AG04450 (cell line): ENCODE measurements around the gene PDE5A. TPM values are rescaled to one million over a fixed set of nuclear protein-coding genes. Genes with fewer than 3 reads are reported as not detected.
"Not testable (repeated sequence)": the region's sequence is repeated elsewhere in the genome, so short reads cannot be mapped to it uniquely, and the experiment has no call there.

Source experiments
- CTCF ChIA-PET: fragments of 300-600, 350-600 bp; formaldehyde crosslinking; extraction: SDS; loops from one replicate; lab custom pipeline; 2022; ENCODE audit warnings: antibody characterized with exemption, inconsistent platforms; lab: Charles Lee
- POLR2A ChIA-PET: fragments of 350-600 bp; formaldehyde crosslinking; extraction: SDS; loops from one replicate; lab custom pipeline; 2021; ENCODE audit warnings: antibody characterized with exemption, inconsistent platforms; lab: Yijun Ruan, JAX
- DNase-seq: peaks from one replicate; pipeline ENCODE4 v3.0.0-alpha.2; 2011; ENCODE audit warnings: low read depth, low spot score
- H3K27ac ChIP-seq: one replicate; pipeline ENCODE4 v1.5.1; 2012; ENCODE audit warnings: low read depth, low read length, control low read depth
- H3K27me3 ChIP-seq: one replicate; pipeline ENCODE4 v1.6.0; 2012; ENCODE audit warnings: low read length; ENCODE audit not compliant: control insufficient read depth, insufficient read depth
- H3K4me3 ChIP-seq: 2 replicates; pipeline ENCODE4 v1.5.1; 2011; ENCODE audit warnings: mild to moderate bottlenecking, low read depth, low read length, control low read depth
- H3K9me3 ChIP-seq: 2 replicates; pipeline ENCODE4 v1.5.1; 2012; ENCODE audit warnings: low read length; ENCODE audit not compliant: control insufficient read depth, insufficient read depth
- CTCF ChIP-seq: IDR thresholded peaks from 2 replicates; pipeline ENCODE4 v1.5.1; 2011; ENCODE audit warnings: low read depth, low read length, control low read depth, inconsistent platforms
- polyA plus RNA-seq: library from polyadenylated mRNA; depleted of rRNA; stranded (reverse); fragments of >200 nt; gene quantifications from 2 replicates; pipeline ENCODE4 v1.2.3, GENCODE V29; 2011

PDE5A gene
- polyA plus RNA-seq, 1 experiment, result 489 TPM

GRCh38 chr4:119647558-119647957 is 19.0 kb upstream of the PDE5A start:
- Histone ChIP-seq H3K4me3 (no peak overlapping the region), H3K27me3 (no peaks in the 10 kb centered on the region), H3K27ac (no peak overlapping the region), H3K9me3 (no peaks in the 10 kb centered on the region)
- DNase-seq, result no peak
- no peak for TF ChIP-seq CTCF
- POLR2A ChIA-PET, result no interaction called here
- CTCF ChIA-PET, result no interaction called here

DNA sequence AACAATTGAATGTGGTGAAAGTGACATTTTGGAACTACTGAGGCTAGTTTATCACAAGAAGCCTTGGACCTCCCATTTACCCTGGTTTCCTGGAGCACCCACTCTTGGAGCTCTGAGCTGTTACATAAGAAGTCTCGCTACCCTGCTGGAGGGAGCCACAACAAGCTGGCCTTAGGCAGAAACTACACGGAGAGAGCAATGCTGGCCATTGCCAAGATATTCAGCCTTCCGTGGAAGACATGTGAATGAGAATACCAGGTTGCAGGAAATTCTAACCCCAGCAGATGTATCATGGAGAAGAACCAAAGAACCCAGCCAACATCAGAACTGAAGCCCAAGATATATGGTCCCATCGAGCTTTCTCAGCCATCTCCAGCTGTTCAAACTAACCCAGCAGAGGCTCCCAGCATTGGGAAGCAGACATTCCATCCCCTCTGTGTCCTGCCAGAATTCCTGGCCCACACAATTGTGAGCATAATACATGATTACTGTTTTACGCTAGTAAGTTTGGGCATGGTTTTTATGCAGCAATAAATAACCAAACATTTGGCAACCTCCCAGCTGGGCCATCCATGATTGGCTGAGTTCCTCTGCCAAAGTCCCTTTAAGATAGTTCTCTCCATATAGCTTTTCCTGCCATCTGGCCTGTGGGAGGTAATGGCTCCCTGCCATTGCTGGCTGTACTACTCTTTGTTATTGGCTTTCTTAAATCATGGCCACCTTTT is 17.9 kb upstream of the PDE5A start:
- H3K4me3 ChIP-seq, result no peak overlapping the region
- H3K9me3 ChIP-seq, result no peaks in the 10 kb centered on the region
- TF ChIP-seq CTCF, result no peak
- no peaks in the 10 kb centered on the region for H3K27me3 ChIP-seq
- ChIA-PET CTCF (no interaction called here), POLR2A (no interaction called here)
- no peak overlapping the region for H3K27ac ChIP-seq
- no peak for DNase-seq

GRCh38 chr4:119643306-119644042 is 14.9 kb upstream of the PDE5A start:
- Histone ChIP-seq H3K27me3 (no peaks in the 10 kb centered on the region), H3K4me3 (no peak overlapping the region), H3K9me3 (no peaks in the 10 kb centered on the region), H3K27ac (no peak overlapping the region)
- POLR2A ChIA-PET, result no interaction called here
- CTCF ChIA-PET, result no interaction called here
- no peak for TF ChIP-seq CTCF
- no peak for DNase-seq

DNA sequence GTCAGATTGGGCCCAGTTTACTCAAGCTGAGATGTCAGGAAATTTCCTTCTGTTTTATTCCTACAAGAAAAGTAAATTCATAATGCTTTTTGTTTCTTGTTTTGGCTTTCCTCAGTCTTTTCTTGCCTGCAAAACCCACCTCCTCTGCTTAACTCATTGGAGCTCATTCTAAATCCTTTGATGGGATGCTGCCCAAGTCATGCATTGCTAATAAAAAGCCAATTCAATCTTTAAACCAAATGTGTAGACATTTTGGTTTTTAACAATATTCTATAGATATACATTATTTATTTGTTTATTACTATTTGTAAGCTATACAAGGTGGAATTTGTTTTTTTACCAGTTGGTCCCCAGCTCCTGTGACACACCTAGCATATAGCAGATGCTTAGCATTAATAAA is 13.2 kb upstream of the PDE5A start:
- POLR2A ChIA-PET, result no interaction called here
- CTCF ChIA-PET, result interaction anchor here (3.3 kb wide), 1 partner anchor 14 kb away, joined by 11 read pairs; the partner anchor contains the start of gene PDE5A
- H3K27ac ChIP-seq, result no peak overlapping the region
- no peak for DNase-seq
- no peak overlapping the region for H3K4me3 ChIP-seq
- no peaks in the 10 kb centered on the region for H3K9me3 ChIP-seq
- no peaks in the 10 kb centered on the region for H3K27me3 ChIP-seq
- TF ChIP-seq CTCF, result no peak

- TF ChIP-seq CTCF, result no peak
- Histone ChIP-seq H3K27ac (no peak overlapping the region), H3K4me3 (no peak overlapping the region), H3K9me3 (no peaks in the 10 kb centered on the region), H3K27me3 (no peaks in the 10 kb centered on the region)
- ChIA-PET POLR2A (interaction anchor here (1.2 kb wide), 1 partner anchor 9 kb away, joined by 3 read pairs; the partner anchor contains the start of gene PDE5A), CTCF (no interaction called here)
- DNase-seq, result no peak
Observed at GRCh38 chr4:119638359-119638758, 9.8 kb upstream of the PDE5A start.

- H3K4me3 ChIP-seq, POLR2A ChIA-PET, H3K27me3 ChIP-seq, DNase-seq, H3K27ac ChIP-seq, H3K9me3 ChIP-seq: not testable (repeated sequence)
- CTCF ChIA-PET, result interaction anchor here (0.7 to 1.1 kb wide), 2 partner anchors 8 to 419 kb away, joined by 3 to 4 read pairs; partner anchors contain the start of gene PDE5A
Observed at GRCh38 chr4:119636851-119637250, 8.2 kb upstream of the PDE5A start.
